HFFc6 (cell line): ENCODE measurements around the gene TMEM115. TPM values are rescaled to one million over a fixed set of nuclear protein-coding genes. Genes with fewer than 3 reads are reported as not detected.
A peak's percentile ranks its signal among the peaks of the same experiment; 100 is the strongest.

ENCODE experiments used
- DNase-seq: peaks from one replicate; pipeline ENCODE4 v3.0.0-alpha.2; 2018
- H3K27ac Mint-ChIP-seq: 2 replicates; pipeline ENCODE4 v1.8.0; 2020; ENCODE audit warnings: mild to moderate bottlenecking, mixed read lengths
- H3K27me3 Mint-ChIP-seq: 2 replicates; pipeline ENCODE4 v1.8.0; 2021; ENCODE audit warnings: mild to moderate bottlenecking, moderate library complexity, mixed read lengths; ENCODE audit not compliant: insufficient read depth
- H3K36me3 Mint-ChIP-seq: 2 replicates; pipeline ENCODE4 v1.8.0; 2021; ENCODE audit warnings: low read depth, mixed read lengths
- H3K4me1 Mint-ChIP-seq: 2 replicates; pipeline ENCODE4 v1.8.0; 2020; ENCODE audit warnings: low read depth, mixed read lengths
- H3K4me3 Mint-ChIP-seq: 2 replicates; pipeline ENCODE4 v1.8.0; 2020; ENCODE audit warnings: mild to moderate bottlenecking, moderate library complexity, mixed read lengths
- H3K9me3 Mint-ChIP-seq: 2 replicates; pipeline ENCODE4 v1.8.0; 2020; ENCODE audit warnings: mild to moderate bottlenecking, mixed read lengths
- CTCF ChIP-seq: fragments of 200-600 bp; sonication (generic); IDR thresholded peaks from 2 replicates; pipeline ENCODE4 v1.5.0; 2021; ENCODE audit warnings: antibody characterized with exemption, mild to moderate bottlenecking
- total RNA-seq, 6 experiments: library from RNA; stranded (reverse); fragmentation: NEBNext Ultra II Directional; extraction: Animal tissue kit (Norgen Biotek cat#: 25700); gene quantifications; 2 replicates in 1 of 6; 3 replicates in 5 of 6; pipeline ENCODE4 v1.2.3, GENCODE V29; 2021

Gene TMEM115
- total RNA-seq, 6 experiments from 2014 or later, result 51.7 to 65.7 (median 54.4) TPM

DNA sequence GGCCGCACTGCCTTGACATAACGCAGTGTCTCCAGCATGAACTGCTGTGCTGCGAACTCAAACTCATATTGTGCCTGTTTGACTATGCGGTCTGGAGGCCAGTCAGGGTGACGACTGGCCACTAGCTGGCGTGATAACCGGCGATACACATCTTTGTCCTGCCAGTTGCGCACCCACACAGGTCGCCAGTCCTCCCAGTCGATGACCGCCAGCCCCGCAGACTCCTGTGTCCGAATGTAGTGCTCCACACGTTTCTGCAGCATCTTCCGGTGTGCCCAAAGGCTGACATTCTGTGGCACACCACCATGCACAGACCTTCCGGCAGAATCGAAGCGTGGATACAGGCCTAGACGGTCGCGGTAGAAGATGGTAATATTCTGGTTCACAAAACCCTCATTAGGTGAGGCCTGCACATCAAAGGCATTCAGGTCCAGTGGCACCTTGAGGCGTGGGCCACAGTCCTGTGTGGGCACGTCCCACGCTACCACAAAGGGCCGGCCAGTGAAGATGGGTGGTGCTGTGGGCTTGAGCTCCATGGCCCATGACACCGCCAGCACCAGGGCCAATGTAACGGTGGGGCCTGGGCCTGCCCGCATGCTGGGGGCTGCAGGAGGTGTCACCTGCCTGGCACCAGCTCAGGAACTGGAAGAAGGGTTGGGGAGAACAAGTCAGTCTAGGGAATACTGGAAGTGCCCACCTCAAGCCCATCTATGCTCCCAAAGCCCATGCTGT lies 39.3 kb downstream of the TMEM115 start:
- TF ChIP-seq CTCF, result peak; percentile 36; the same call in 1 of the 2 replicates
- peaks cover 21% of the 10 kb centered on the region for H3K4me1 Mint-ChIP-seq
- no peaks in the 10 kb centered on the region for H3K9me3 Mint-ChIP-seq
- H3K36me3 Mint-ChIP-seq, result peaks cover 11% of the 10 kb centered on the region
- peaks cover 2% of the 10 kb centered on the region for H3K27me3 Mint-ChIP-seq
- peak overlapping the region; percentile 71; the same call in 1 of the 2 replicates for H3K27ac Mint-ChIP-seq
- peak overlapping the region; percentile 93 for H3K4me3 Mint-ChIP-seq
- DNase-seq, result no peak

DNA sequence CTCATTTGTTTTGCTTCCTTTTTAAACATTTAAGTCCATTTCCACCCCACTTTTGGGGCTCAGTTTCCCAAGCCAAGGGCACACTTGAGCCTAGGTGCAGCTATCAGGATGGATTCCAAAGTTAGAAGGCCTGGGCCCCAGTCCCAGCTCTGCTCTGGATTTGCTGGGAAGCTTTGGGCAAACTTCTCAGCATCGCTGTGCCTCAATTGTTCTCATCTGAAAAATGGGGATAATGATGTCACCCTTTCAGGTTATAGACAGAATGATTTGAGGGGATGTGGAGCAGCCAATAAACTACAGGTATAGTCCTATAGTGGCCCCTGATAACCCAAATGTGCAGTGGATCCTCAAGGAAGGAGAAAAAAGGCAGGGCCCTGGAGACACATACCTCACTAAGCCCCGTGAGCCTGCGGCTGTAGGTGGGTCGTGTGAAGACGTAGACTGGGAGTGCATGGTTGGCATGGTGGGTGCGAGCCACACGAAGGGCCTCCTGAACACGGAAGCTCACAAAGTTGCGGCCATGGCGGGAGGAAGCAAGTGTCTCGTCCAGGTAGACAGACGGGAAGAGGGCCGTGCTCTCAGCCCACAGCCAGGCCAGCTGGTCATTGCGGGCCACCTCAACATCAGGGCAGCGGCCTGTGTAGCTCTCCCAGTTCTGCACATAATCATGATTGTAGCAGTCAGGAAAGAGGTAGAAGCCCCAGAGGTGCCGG lies 40.0 kb downstream of the TMEM115 start:
- no peaks in the 10 kb centered on the region for H3K9me3 Mint-ChIP-seq
- peaks cover 2% of the 10 kb centered on the region for H3K27me3 Mint-ChIP-seq
- DNase-seq, result no peak
- 0 out of 2 replicates have a peak overlapping the region, but pooled peaks have one; percentile 20 for H3K4me3 Mint-ChIP-seq
- H3K27ac Mint-ChIP-seq, result no peak overlapping the region
- TF ChIP-seq CTCF, result no peak
- H3K36me3 Mint-ChIP-seq, result peaks cover 12% of the 10 kb centered on the region
- H3K4me1 Mint-ChIP-seq, result peaks cover 21% of the 10 kb centered on the region

GRCh38 chr3:50318615-50319014 lies 40.7 kb downstream of the TMEM115 start:
- H3K4me3 Mint-ChIP-seq, result no peak overlapping the region
- H3K9me3 Mint-ChIP-seq, result no peaks in the 10 kb centered on the region
- peaks cover 12% of the 10 kb centered on the region for H3K36me3 Mint-ChIP-seq
- H3K4me1 Mint-ChIP-seq, result peaks cover 27% of the 10 kb centered on the region
- no peak for DNase-seq
- no peak for TF ChIP-seq CTCF
- H3K27ac Mint-ChIP-seq, result no peak overlapping the region
- H3K27me3 Mint-ChIP-seq, result peaks cover 2% of the 10 kb centered on the region

- TF ChIP-seq CTCF, result no peak
- Mint-ChIP-seq H3K4me3 (no peak overlapping the region), H3K36me3 (peaks cover 12% of the 10 kb centered on the region), H3K4me1 (peaks cover 28% of the 10 kb centered on the region), H3K27ac (no peak overlapping the region), H3K27me3 (peaks cover 2% of the 10 kb centered on the region), H3K9me3 (no peaks in the 10 kb centered on the region)
- DNase-seq, result no peak
These were observed 41.2 kb downstream of the TMEM115 start for GRCh38 chr3:50318163-50318562.

- peaks cover 2% of the 10 kb centered on the region for H3K27me3 Mint-ChIP-seq
- H3K36me3 Mint-ChIP-seq, result peaks cover 12% of the 10 kb centered on the region
- H3K4me3 Mint-ChIP-seq, result no peak overlapping the region
- H3K9me3 Mint-ChIP-seq, result no peaks in the 10 kb centered on the region
- no peak for DNase-seq
- H3K4me1 Mint-ChIP-seq, result peaks cover 28% of the 10 kb centered on the region
- H3K27ac Mint-ChIP-seq, result no peak overlapping the region
- TF ChIP-seq CTCF, result no peak
These were observed 42.0 kb downstream of the TMEM115 start for GRCh38 chr3:50317300-50317699.
